GM10847 (cell line): Measurements from ENCODE around the gene ZNF317.

Experiments
- POLR2A ChIP-seq: IDR thresholded peaks from 2 replicates; pipeline ENCODE4 v1.6.1; 2011; ENCODE audit not compliant: insufficient read length; ENCODE audit errors: extremely low read depth

The ZNF317 gene

GRCh38 chr19:9140159-9140874 lies at the start of gene ZNF317:
Gene ZNF317 (plus strand): TSS chr19:9140397. CDS start chr19:9156017, 15,620 bp downstream.
- peak; percentile 64 for TF ChIP-seq POLR2A

DNA sequence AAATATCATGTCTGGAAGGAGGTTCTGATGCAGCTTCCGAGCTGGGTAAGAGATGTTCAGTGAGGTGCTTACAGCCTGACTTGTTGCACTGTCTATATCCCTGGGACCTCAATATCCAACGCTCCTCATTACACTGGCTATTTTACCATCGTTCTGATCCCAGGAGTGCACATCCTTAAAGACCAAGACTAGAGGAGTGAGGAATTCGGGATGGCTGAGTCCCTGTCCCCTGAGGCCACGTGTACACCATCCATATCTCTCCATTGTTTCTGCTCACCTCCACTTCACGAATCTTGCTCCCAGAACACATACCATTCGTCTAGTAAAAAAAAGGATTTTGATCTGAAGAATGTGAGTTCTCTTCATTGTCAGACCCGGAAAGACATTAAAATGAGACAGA lies 32.8 kb upstream of the ZNF317 start, which contains the start of gene OR7G2:
Gene OR7G2, minus strand, starts transcription at position 101 of the 400 bp plus-strand sequence. CDS start 4,232 bp downstream, outside the sequence.
- no peak for TF ChIP-seq POLR2A

DNA sequence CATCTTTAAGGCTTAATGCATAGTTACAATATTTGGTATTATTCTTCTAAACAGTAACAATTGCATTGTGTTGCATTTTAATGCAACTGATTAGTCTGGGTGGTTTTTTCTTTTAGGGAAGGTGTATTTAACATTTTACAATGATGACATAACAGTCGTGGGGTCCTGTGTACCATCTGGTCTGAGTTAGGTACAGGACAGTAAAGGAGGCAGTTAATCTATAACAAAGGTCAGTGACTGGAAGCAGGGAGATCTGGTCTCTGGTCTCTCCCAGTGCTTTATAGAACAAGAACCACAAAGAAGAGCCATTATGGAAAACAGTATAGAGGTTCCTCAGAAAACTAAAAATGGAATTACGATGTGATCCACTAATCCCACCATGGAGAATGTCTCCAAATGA lies 30.2 kb upstream of the ZNF317 start:
- TF ChIP-seq POLR2A, result no peak

DNA sequence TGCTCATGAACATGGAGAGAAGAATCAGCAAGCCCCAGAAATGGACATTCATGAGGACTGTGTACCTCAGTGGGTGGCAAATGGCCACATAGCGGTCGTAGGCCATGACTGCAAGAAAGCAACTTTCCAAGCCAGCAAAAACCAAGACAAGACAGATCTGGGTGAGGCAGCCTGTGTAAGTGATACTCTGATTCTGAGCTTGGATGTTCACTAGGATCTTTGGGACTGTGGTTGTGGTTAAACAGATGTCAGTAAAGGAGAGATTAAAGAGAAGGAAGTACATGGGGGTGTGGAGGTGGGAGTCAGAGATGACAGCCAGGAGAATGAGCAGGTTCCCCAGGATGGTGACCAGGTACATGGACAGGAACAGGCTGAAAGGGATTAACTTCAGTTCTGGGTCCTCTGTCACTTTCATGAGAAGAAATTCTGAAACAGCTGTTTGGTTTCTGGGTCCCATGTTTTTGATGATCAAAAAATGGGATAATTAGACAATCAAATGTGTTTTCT lies 24.8 kb upstream of the ZNF317 start, which contains the start of gene OR7G1:
Gene OR7G1, minus strand, starts transcription at position 457 of the 507 bp plus-strand sequence. Its CDS starts 0 bp downstream, at position 457.
- TF ChIP-seq POLR2A, result no peak

- TF ChIP-seq POLR2A, result no peak
These were observed 23.6 kb upstream of the ZNF317 start for GRCh38 chr19:9116547-9116946.

DNA sequence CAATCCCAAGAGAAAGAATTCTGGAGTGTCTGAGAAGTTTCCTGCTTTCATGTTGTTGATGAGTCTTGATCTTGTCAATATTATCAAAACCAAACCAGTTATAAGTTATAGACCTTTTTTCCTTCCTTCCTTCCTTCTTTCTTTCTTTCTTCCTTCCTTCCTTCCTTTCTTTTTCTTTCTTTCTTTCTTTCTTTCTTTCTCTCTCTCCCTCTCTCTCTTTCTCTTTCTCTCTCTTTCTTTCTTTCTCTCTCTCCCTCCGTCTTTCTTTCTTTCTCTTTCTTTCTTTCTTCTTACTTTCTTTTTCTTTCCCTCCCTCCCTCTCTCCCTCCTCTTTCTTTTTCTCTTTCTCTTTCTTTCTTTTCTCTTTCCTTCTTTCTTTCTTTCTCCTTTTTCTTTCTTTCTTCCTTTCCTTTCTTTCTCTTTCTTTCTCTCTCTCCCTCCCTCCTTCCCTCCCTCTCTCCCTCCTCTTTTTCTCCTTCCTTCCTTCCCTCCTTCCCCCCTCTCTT lies 13.2 kb upstream of the ZNF317 start, which contains the start of gene OR7G3:
Gene OR7G3, minus strand, starts transcription at position 51 of the 506 bp plus-strand sequence. Its CDS starts 0 bp downstream, at position 51.
- no peak for TF ChIP-seq POLR2A

DNA sequence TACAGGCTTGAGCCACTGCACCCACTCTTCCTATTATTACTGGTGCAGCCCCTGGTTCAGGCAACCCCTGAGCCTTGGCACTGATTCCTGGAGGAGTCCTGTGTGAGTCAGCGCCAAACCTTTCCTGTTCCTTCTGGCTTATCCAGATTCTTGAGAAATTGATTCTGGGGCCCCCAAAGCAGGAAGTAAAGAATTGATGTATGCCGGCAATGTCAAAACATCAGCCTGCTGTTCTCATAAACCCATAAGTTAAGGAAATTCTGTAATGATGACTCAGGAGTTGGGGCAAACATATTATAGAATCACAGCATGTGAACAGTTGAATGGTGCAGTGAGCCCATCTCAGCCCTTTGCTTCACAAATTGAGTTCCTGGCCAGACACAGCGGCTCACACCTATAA lies 12.0 kb upstream of the ZNF317 start:
- TF ChIP-seq POLR2A, result no peak

- no peak for TF ChIP-seq POLR2A
These were observed 9.2 kb upstream of the ZNF317 start for GRCh38 chr19:9130965-9131364.

DNA sequence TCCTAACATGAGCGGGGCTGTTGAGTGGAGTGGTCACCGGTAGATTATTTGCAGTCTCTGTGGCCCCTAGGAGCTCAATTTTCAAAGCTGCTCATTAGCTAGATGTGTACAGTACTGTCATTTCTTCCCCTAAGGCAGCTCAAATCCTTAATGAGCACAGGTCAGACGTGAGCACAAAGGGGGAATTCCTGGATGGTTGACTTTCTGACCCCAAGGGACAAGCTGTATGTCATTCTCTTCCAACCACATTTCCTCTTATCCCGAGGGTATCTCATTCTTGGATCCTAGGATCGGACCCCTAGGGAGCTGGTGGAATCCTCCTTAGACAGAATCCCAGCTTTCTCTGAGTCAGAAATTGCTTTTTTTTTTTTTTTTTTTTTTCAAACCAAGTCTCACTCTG lies 7.8 kb upstream of the ZNF317 start:
- no peak for TF ChIP-seq POLR2A

- no peak for TF ChIP-seq POLR2A
These were observed 513 bp upstream of the ZNF317 start for GRCh38 chr19:9139609-9140158.

DNA sequence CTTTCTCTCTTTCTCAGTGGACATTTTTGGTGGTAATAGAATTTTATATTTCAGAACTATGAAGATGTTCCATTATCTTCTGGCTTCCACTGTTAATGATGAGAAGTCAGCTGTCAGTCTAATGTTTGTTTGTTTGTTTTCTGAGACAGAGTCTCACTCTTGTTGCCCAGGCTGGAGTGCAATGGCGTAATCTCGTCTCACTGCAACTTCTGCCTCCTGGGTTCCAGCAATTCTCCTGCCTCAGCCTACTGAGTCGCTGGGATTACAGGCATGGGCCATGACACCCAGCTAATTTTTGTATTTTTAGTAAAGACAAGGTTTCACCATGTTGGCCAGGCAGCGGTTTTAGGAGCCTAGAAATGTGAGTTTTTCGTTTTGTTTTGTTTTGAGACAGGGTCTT lies 4.7 kb downstream of the ZNF317 start:
- no peak for TF ChIP-seq POLR2A

DNA sequence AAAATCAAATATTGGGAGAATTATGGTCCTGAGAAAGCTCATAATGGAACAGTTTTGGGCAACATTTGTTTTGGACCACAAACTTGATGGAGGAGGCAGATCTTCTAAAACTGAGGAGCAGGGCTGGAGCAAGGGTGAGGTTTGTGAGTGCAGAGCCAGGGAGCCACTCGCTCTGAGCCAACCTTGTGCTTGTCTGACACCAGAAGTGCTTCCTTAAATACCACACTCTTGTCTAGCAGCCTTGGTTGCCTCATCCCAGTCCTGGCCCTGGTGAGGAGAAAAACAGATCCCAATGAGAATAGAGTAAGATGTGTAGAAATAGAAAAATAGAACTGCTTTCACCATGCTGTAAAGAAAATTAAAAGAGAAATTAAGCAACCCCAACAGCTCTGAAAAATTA lies 6.7 kb downstream of the ZNF317 start:
- TF ChIP-seq POLR2A, result no peak

DNA sequence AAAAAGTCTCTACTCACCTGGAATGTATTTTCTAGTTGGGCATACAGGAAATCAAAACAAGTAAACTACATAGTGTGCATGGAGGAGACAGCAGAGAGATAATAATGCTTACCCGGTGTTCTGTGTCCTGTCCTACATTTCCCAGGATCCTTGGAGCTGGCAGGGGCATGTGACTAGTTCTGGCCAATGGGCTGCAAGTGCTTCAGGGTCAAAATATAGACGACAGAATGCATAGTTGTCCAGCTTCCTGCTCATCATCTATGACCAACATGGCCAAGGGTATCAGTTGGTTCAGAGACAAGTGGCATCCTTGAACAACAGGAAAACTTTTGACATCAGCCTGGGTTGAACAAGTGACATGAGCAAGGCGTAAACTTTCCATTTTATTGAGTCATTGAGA lies 8.5 kb downstream of the ZNF317 start:
- TF ChIP-seq POLR2A, result no peak

GRCh38 chr19:9149997-9150396 lies 9.8 kb downstream of the ZNF317 start:
- TF ChIP-seq POLR2A, result no peak

DNA sequence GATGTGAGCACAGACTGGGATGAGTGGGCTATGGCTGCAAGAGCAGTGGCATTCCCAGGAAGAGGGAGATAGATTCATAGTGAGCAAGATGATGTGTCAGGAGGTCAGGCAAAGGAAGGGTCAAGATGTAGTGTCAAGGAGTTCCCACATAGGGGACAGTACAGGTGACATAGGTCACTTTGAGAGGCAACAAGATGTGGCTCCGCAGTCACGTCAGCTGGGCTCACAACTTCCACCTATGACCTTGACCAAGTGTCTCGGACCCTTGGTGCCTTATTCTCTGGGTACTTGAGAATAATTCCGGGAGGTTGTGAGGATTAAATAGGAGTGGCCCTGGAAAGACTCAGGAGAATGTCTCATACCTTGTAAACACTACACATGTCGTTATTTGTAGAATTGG lies 10.5 kb downstream of the ZNF317 start:
- TF ChIP-seq POLR2A, result no peak

GRCh38 chr19:9151367-9151766 lies 11.2 kb downstream of the ZNF317 start:
- TF ChIP-seq POLR2A, result no peak

DNA sequence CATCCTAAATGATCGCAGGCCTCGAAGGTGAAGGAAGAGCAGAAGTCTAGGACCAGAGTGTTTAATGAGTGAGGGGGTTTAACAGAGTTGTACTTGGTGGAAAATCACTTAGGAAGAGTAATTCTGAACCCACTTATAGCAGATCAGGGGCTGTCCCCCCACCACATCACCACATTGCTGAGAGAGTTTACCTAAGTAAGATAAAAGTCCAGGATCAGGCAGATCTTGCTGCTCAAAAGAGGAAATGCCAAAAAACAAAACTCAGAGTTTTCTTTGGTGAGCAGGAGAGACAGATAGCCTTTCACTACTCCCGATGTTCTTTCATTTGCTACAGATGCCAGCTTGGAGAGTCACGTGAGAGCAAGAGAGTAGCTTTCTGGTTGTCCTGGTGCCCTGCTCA lies 15.4 kb downstream of the ZNF317 start:
- no peak for TF ChIP-seq POLR2A

DNA sequence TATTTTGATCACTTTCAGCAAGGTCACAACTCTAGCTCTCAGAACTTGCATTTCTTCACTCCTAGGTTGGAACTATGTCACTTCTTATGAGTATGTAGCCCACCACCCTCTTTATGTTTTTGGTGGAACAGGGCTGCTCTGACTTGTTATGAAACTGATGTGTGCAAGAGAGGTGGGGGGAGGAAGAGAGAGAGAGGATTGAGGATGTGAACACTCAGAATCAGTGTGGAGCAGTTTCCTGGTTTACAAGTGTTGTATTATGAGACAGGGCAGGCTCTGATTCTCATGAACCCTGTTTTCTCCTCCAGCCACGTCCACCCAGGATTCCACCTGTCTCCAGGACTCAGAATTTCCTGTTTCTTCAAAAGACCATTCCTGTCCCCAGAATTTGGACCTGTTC lies 16.1 kb downstream of the ZNF317 start:
- no peak for TF ChIP-seq POLR2A
